Right hindlimb (tissue), 1 donor: ENCODE results near the gene ATP1B3.
"Not testable (repeated sequence)": the region's sequence is repeated elsewhere in the genome, so short reads cannot be mapped to it uniquely, and the experiment has no call there.

Experiments used
- DNase-seq: peaks from one replicate; pipeline ENCODE4 v3.0.0-alpha.2; 2018

ATP1B3 gene

GRCh38 chr3:141949972-141950371, 73.5 kb downstream of the ATP1B3 start:
- DNase-seq = no peak

GRCh38 chr3:141950572-141951493, 74.4 kb downstream of the ATP1B3 start:
- DNase-seq = no peak

DNA sequence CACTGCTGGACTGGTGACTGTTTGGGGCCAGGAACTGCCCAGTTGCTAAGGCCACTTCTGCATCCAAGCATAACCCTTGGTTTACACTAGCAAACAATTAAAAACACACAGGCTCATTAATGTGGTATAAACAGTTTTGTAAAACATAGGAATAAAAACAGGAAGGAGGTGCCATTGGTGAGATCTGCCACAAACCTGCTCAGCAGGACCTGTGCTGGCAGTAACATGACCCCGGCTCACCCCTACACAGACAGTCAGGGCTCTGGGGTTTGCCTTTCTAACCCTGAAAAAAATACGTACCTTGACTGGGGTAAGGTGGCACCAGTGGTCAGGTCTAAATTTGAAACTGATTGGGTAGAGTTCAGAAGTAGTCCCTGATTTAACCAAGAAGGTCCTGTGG, 76.2 kb downstream of the ATP1B3 start:
- no peak for DNase-seq

DNA sequence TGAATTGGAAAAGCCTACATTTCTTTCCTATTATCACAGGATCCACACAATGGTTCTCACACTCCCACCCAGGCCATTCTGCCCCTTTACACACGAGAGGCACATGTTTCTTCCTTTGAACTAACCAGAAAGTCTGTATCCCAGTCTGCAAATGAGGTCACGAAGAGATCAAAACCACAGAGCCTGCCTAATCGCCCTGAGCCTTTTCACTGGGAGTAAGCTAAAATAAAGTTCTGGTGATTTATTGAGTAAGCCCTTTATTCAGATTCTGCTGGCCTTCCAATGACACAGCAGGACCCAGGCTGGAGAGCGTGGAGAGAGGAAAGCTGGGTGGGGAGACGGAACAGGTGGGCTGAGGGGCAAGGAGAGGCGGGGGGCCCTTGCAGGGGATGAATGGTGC, 78.7 kb downstream of the ATP1B3 start:
- DNase-seq = peak; percentile 29

DNA sequence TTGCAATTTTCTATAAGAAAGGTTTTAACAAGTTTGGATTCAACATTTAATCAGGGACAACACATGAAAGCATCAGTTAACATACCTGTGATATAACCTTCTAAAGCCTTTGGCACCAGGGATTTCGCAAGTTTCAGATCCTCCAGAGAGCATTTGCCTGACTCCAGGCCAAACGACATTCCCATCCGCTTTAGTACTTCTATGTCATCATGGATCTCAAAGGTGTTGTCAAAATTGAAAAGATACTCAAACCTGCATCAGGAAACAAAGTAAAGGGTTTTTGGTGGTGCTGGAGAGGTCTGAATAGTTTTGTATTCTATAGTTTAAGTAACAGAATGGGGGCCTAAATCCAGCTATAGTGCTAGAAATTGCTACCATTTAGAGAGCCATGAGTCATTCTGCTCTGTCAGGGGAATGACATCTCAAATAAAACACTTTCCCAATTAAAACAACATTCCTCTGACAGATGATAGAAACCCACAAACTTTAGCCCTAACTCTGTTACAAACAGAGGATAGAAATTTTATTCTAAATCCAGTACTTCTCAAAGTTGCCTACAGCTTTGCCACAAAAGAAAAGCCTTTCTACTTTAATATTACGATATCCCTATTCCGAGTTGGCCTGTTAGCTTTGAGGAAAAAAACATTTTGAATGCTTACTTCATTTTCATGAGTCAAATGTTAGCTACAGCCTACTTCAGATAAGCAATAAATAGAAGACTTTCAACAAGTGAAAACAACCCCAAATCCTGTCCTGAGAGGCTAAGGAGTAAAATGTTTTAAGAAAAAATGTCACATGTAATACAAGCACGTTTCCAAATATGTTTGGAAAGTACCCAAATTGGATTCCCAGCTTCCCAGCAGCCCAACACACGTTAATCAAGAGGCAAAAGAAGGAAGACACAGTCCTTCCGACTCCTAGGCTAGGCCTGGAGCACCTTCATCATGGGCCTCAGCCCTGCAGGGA, 83.4 kb downstream of the ATP1B3 start:
- no peak for DNase-seq

DNA sequence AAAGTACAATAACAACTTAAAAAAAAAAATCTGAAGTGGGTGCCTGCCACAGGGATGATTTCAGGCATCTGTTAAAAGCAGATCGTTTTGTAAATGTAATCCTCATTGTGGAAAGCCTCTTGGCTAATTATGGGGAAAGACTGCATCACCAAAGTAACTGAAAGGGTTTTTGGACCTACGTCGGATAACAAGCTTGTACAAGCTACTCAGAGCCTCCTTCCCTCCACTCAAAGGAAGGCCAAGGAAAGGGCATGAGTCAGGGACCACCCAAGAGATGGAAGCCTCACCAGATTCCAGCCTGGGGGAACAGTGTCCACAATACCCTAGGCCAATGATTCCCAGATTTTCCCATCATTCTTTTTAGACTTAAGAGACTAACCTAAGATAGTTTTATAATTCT, 84.3 kb downstream of the ATP1B3 start:
- no peak for DNase-seq

- no peak for DNase-seq
Measured at GRCh38 chr3:141963301-141963700, 86.9 kb downstream of the ATP1B3 start.

DNA sequence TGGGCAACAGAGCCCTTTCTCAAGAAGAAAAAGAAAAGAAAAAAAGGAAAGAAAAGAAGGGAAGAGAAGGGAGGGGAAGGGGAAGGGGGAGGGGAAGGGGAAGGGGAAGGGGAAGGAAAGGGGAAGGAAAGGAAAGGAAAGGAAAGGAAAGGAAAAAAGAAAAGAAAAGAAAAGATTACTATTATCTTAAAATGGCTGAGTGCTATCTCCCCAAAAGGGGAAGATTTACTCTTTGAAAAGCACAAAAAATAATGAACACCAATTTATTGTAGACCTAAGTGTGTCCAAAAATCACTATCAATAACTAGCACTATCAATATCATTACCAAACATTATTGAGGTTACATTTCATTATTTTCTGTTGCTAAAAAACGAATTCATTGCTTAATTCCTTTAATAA, 89.0 kb downstream of the ATP1B3 start:
- no peak for DNase-seq

- DNase-seq = no peak
Measured at GRCh38 chr3:141969711-141970110, 93.3 kb downstream of the ATP1B3 start.

DNA sequence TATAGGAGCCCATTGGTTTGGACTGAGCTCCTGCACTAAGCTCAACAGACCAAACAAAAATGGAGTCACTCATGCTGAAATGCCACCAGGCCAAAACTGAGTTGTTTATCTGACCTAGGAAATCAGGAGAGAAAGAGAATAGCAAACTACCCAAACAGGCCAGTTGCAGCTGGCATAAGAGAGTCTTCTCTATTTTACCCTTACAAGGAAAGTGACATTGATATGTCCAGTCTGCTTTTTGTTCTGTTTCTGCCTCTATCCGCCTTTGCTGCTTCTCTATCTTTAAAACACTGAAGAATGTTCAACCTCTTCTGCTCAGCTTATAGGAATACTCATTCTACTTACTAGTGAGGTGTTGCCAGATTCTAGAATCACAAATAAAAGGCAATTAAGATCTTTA, 95.1 kb downstream of the ATP1B3 start:
- no peak for DNase-seq

DNA sequence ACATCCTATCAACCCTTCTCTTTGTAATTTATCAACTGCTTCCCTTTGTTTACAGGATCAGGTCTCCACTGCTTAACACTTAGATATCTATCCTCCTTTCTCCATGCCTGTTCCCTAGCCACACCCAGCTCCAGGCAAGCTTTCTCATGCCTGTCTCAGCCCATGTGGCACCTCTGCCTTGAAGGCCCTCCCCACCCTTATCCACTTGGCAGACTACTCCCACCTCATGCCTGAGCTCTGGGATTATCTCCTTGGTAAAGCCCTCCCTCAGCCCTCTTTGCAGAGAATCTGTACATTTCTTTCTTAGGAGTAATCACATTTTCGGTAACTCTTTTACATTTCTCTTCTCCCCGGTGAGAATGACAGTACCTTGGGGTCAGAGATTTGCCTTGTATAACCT, 96.0 kb downstream of the ATP1B3 start:
- DNase-seq = no peak

DNA sequence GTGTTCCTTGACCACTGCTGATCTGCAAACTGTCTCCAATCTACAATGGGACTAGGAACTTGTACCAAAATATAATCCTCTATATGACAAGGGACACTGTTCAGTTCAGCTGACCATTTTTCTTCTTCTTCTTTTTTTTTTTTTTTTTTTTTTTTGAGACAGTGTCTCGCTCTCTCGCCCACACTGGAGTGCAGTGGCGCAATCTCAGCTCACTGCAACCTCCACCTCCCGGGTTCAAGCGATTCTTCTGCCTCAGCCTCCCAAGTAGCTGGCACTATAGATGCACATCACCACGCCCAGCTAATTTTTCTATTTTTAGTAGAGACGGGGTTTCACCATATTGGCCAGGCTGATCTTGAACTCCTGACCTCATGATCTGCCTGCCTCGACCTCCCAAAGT, 98.3 kb downstream of the ATP1B3 start:
- DNase-seq = not testable (repeated sequence)
